Panc1 (cell line): ENCODE data around the gene NANOS2. TPM values are rescaled to one million over a fixed set of nuclear protein-coding genes. Genes with fewer than 3 reads are reported as not detected.
"Not testable (repeated sequence)": the region's sequence is repeated elsewhere in the genome, so short reads cannot be mapped to it uniquely, and the experiment has no call there.

Experiments used
- ATAC-seq: fragments of 200-7000 bp; cut with Tn5 transposase; 2 replicates; pipeline ENCODE4 v1.9.1; 2020; ENCODE audit warnings: mild to moderate bottlenecking, moderate library complexity
- BruUV-seq: library from RNA; stranded (reverse); fragments of 400-500 nt; replicated peaks from 2 replicates; lab custom pipeline; 2021; lab: Mats Ljungman, UMichigan
- CTCF ChIA-PET: fragments of 300-600 bp; sonication (Branson Sonifier 250); formaldehyde crosslinking; loops from one replicate; lab custom pipeline; 2022; ENCODE audit warnings: antibody characterized with exemption; lab: Charles Lee
- POLR2A ChIA-PET: fragments of 300-600 bp; sonication (Branson Sonifier 250); formaldehyde crosslinking; loops from one replicate; lab custom pipeline; 2022; ENCODE audit warnings: antibody characterized with exemption; lab: Charles Lee
- DNase-seq: peaks from one replicate; pipeline ENCODE4 v3.0.0-alpha.2; 2010; ENCODE audit warnings: low read depth, low spot score
- H3K27ac ChIP-seq: 2 replicates; pipeline ENCODE4 v1.5.1; 2011; ENCODE audit warnings: mild to moderate bottlenecking, low read length, inconsistent platforms
- H3K27me3 ChIP-seq: fragments of 200-500 bp; sonication (Bioruptor generic); 2 replicates; pipeline ENCODE4 v1.6.0; 2014; ENCODE audit warnings: low read length, inconsistent platforms; ENCODE audit not compliant: control insufficient read depth, insufficient read depth
- H3K36me3 ChIP-seq: fragments of 200-500 bp; sonication (Bioruptor generic); 2 replicates; pipeline ENCODE4 v1.5.1; 2014; ENCODE audit warnings: inconsistent platforms, mild to moderate bottlenecking, low read length, moderate library complexity; ENCODE audit not compliant: control insufficient read depth, insufficient read depth
- H3K4me1 ChIP-seq: 2 replicates; pipeline ENCODE4 v1.5.1; 2011; ENCODE audit warnings: inconsistent platforms, mild to moderate bottlenecking, low read length, moderate library complexity; ENCODE audit not compliant: control insufficient read depth, insufficient read depth
- H3K4me3 ChIP-seq, 2 experiments: 2 replicates each; pipeline ENCODE4 v1.5.1; 2011 to 2012; ENCODE audit warnings: low read depth in 2 of 2, low read length in 2 of 2, mild to moderate bottlenecking in 2 of 2, inconsistent platforms in 1 of 2, moderate library complexity in 1 of 2
- H3K9me3 ChIP-seq: fragments of 200-500 bp; sonication (Bioruptor generic); 2 replicates; pipeline ENCODE4 v1.5.1; 2014; ENCODE audit warnings: low read depth, mild to moderate bottlenecking, inconsistent platforms, low read length, moderate library complexity; ENCODE audit not compliant: control insufficient read depth, insufficient read depth
- POLR2AphosphoS5 ChIP-seq: IDR thresholded peaks from 2 replicates; pipeline ENCODE4 v1.6.1; 2012; ENCODE audit warnings: mild to moderate bottlenecking, low read depth, low read length, moderate library complexity
- SIN3A ChIP-seq: IDR thresholded peaks from 2 replicates; pipeline ENCODE4 v1.6.1; 2012; ENCODE audit warnings: low read depth, mild to moderate bottlenecking, low read length, moderate library complexity, borderline replicate concordance; ENCODE audit not compliant: insufficient read depth
- TCF7L2 ChIP-seq: IDR thresholded peaks from 2 replicates; pipeline ENCODE4 v1.6.1; 2011; ENCODE audit warnings: mild to moderate bottlenecking, low read depth, low read length, inconsistent platforms
- in situ Hi-C: cut with HindIII; loops from 2 replicates; pipeline ENCODE4 v1.10.0; 2016; ENCODE audit warnings: low sequenced_read_pairs, low pct_unique_long_range_greater_than_20kb
- intact Hi-C: fragments of 100-400 bp; cut with micrococcal nuclease; formaldehyde crosslinking; loops from one replicate; pipeline ENCODE4 v1.10.0; 2022; ENCODE audit not compliant: unreplicated experiment
- total RNA-seq: library from RNA; stranded (reverse); gene quantifications from one replicate; pipeline ENCODE4 v1.2.1, GENCODE V29; 2021; ENCODE audit not compliant: unreplicated experiment
- TF ChIP-seq, protein P1 (sequence below), 2 experiments: IDR thresholded peaks; 2 replicates each; pipeline ENCODE4 v1.6.1; 2011 to 2012; ENCODE audit warnings: low read depth in 2 of 2, control low read depth in 1 of 2, low read length in 1 of 2, mild to moderate bottlenecking in 1 of 2, moderate library complexity in 1 of 2; ENCODE audit not compliant: insufficient read depth in 1 of 2
- TF ChIP-seq, protein P2 (sequence below): fragments of 450-650 bp; IDR thresholded peaks from 2 replicates; pipeline ENCODE4 v1.5.1; 2017; ENCODE audit warnings: mild to moderate bottlenecking

NANOS2 gene
- total RNA-seq, 1 experiment from 2014 or later, result not detected

DNA sequence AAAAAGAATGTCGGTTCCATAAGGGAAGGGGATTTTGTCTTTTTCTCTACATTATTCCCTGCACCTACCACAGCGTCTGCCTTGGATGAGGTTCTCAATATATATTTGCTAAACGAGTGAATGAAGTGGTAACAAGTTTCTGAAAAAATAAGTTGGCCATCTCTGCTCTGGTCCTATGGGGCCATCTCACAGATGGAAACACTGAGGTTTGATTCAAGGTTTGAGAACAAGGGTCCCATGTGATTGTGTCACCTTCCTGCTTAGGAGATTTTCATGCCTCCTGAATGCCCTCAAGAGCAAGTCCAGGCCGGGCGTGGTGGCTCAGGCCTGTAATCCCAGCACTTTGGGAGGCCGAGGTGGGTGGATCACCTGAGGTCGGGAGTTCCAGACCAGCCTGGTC lies 15.3 kb downstream of the NANOS2 start:
- no peak for TF ChIP-seq TCF7L2
- no TSS peak for BruUV-seq
- Histone ChIP-seq H3K27me3 (no peaks in the 10 kb centered on the region), H3K9me3 (no peaks in the 10 kb centered on the region), H3K27ac (no peak overlapping the region), H3K36me3 (peaks cover 2% of the 10 kb centered on the region; the same call in 1 of the 2 replicates), H3K4me3 (no peak overlapping the region), H3K4me1 (peaks cover 3% of the 10 kb centered on the region)
- POLR2A ChIA-PET, result no interaction called here
- DNase-seq (no peak), ATAC-seq (no peak)
- CTCF ChIA-PET, result no interaction called here
- in situ Hi-C loops, result no loop called here
- intact Hi-C loops, result no loop called here

DNA sequence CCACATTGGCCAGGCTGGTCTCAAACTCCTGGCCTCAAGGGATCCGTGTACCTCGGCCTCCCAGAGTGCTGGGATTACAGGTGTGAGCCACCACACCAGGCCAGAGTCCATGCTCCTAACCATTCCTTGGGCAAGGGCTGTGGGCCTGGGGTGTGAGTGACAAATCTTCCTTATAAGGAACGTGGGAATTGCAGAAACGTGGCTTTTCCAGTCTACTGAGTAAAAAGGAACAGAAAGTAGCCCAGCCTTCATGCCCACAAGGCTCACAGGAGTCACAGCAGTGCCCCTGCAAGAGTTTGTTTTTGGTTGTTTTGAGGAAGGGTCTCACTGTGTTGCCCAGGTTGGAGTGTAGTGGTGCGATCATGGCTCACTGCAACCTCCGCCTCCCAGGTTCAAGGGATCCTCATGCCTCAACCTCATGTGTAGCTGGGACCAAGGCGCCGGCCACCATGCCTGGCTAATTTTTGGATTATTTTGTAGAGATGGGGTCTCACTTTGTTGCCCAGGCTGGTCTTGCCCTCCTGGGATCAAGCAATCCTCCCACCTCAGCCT lies 17.2 kb downstream of the NANOS2 start:
- in situ Hi-C loops (no loop called here), intact Hi-C loops (no loop called here)
- peaks cover 2% of the 10 kb centered on the region; the same call in 1 of the 2 replicates for H3K36me3 ChIP-seq
- ATAC-seq, result no peak
- TF ChIP-seq SIN3A, result no peak
- no peak for TF ChIP-seq POLR2AphosphoS5
- TF ChIP-seq TCF7L2, result no peak
- TF ChIP-seq, protein P1, sequence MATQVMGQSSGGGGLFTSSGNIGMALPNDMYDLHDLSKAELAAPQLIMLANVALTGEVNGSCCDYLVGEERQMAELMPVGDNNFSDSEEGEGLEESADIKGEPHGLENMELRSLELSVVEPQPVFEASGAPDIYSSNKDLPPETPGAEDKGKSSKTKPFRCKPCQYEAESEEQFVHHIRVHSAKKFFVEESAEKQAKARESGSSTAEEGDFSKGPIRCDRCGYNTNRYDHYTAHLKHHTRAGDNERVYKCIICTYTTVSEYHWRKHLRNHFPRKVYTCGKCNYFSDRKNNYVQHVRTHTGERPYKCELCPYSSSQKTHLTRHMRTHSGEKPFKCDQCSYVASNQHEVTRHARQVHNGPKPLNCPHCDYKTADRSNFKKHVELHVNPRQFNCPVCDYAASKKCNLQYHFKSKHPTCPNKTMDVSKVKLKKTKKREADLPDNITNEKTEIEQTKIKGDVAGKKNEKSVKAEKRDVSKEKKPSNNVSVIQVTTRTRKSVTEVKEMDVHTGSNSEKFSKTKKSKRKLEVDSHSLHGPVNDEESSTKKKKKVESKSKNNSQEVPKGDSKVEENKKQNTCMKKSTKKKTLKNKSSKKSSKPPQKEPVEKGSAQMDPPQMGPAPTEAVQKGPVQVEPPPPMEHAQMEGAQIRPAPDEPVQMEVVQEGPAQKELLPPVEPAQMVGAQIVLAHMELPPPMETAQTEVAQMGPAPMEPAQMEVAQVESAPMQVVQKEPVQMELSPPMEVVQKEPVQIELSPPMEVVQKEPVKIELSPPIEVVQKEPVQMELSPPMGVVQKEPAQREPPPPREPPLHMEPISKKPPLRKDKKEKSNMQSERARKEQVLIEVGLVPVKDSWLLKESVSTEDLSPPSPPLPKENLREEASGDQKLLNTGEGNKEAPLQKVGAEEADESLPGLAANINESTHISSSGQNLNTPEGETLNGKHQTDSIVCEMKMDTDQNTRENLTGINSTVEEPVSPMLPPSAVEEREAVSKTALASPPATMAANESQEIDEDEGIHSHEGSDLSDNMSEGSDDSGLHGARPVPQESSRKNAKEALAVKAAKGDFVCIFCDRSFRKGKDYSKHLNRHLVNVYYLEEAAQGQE (IDR thresholded peaks at IDR 0.05; ENCODE audit: insufficient read depth in 1 of 2, low read depth in 2 of 2, low read length in 1 of 2), result no peak
- TF ChIP-seq, protein P2, sequence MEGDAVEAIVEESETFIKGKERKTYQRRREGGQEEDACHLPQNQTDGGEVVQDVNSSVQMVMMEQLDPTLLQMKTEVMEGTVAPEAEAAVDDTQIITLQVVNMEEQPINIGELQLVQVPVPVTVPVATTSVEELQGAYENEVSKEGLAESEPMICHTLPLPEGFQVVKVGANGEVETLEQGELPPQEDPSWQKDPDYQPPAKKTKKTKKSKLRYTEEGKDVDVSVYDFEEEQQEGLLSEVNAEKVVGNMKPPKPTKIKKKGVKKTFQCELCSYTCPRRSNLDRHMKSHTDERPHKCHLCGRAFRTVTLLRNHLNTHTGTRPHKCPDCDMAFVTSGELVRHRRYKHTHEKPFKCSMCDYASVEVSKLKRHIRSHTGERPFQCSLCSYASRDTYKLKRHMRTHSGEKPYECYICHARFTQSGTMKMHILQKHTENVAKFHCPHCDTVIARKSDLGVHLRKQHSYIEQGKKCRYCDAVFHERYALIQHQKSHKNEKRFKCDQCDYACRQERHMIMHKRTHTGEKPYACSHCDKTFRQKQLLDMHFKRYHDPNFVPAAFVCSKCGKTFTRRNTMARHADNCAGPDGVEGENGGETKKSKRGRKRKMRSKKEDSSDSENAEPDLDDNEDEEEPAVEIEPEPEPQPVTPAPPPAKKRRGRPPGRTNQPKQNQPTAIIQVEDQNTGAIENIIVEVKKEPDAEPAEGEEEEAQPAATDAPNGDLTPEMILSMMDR, result no peak
- H3K4me3 ChIP-seq, result no peak overlapping the region
- H3K4me1 ChIP-seq, result peaks cover 3% of the 10 kb centered on the region
- BruUV-seq, result no TSS peak
- H3K27me3 ChIP-seq, result no peaks in the 10 kb centered on the region
- DNase-seq, result no peak
- H3K9me3 ChIP-seq, result no peaks in the 10 kb centered on the region
- H3K27ac ChIP-seq, result no peak overlapping the region
- POLR2A ChIA-PET, result no interaction called here
- CTCF ChIA-PET, result no interaction called here

DNA sequence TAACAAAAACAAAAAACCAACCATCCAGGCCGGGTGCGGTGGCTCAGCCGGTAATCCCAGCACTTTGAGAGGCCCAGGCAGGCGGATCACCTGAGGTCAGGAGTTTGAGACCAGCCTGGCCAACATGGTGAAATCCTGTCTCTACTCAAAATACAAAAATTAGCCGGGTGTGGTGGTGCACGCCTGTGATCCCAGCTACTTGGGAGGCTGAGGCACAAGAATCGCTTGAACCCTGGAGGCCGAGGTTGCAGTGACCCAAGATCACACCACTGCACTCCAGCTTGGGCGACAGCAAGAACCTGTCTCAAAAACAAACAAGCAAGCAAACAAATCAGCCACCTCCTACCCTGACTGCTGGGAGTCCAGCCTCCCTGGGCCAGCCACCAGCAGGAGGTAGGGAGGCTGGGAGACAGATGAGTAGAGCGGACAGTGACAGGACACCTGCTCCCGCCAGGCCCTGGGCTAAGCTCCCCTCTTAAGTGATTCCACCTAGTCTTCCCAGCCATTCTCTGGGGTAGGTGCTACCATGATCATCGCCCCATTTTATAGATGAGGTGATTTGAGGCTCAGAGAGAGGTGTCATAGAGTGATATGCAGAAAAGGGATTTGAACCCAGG lies 18.5 kb downstream of the NANOS2 start:
- ATAC-seq, H3K36me3 ChIP-seq, CTCF ChIA-PET: not testable (repeated sequence)

More for the DNA sequence above, 18.5 kb downstream of the NANOS2 start:
- H3K27me3 ChIP-seq, H3K4me3 ChIP-seq, POLR2A ChIA-PET, in situ Hi-C loops, DNase-seq, H3K27ac ChIP-seq, intact Hi-C loops, H3K9me3 ChIP-seq, BruUV-seq, H3K4me1 ChIP-seq: not testable (repeated sequence)
